Renal cortex interstitium (tissue), 11 donors: ENCODE measurements around the gene BLTP3B. TPM values are rescaled to one million over a fixed set of nuclear protein-coding genes. Genes with fewer than 3 reads are reported as not detected.
A peak's percentile ranks its signal among the peaks of the same experiment; 100 is the strongest.

Experiments used
- DNase-seq, 11 donors: peaks; one replicate each; pipeline ENCODE4 v3.0.0-alpha.2; 2013; ENCODE audit warnings: low read depth in 9 of 11, low spot score in 4 of 11; ENCODE audit errors: extremely low read depth in 1 of 11
- polyA plus RNA-seq, 3 donors: library from polyadenylated mRNA; unstranded; fragments of 120-200 nt; gene quantifications; one replicate each; pipeline ENCODE4 v1.2.1, GENCODE V29; 2013; ENCODE audit not compliant: insufficient read length in 3 of 3

The BLTP3B gene
- polyA plus RNA-seq, 3 donors = 19.4 to 24.5 (median 21.0) TPM

- no peak for DNase-seq
Measured at GRCh38 chr12:100169345-100169744, 26.7 kb upstream of the BLTP3B start.

GRCh38 chr12:100168562-100168961 is 25.9 kb upstream of the BLTP3B start:
- DNase-seq = no peak

GRCh38 chr12:100166232-100166631 is 23.6 kb upstream of the BLTP3B start:
- no peak for DNase-seq

GRCh38 chr12:100165356-100165755 is 22.7 kb upstream of the BLTP3B start:
- no peak for DNase-seq

GRCh38 chr12:100164153-100164704 is 21.6 kb upstream of the BLTP3B start:
- DNase-seq = no peak

GRCh38 chr12:100163416-100164152 is 20.9 kb upstream of the BLTP3B start:
- DNase-seq = peak in 5 of 11 donors; percentile 23 to 48 (median 37)

GRCh38 chr12:100159391-100160104 is 16.9 kb upstream of the BLTP3B start:
- no peak for DNase-seq

- DNase-seq = no peak
Measured at GRCh38 chr12:100158535-100158934, 15.9 kb upstream of the BLTP3B start.

- no peak for DNase-seq
Measured at GRCh38 chr12:100157427-100157821, 14.8 kb upstream of the BLTP3B start.

GRCh38 chr12:100156731-100157426 is 14.2 kb upstream of the BLTP3B start:
- DNase-seq = no peak

GRCh38 chr12:100154474-100155247 is 12.0 kb upstream of the BLTP3B start:
- DNase-seq = peak in 1 of 11 donors; percentile 31

GRCh38 chr12:100153131-100153530 is 10.5 kb upstream of the BLTP3B start:
- no peak for DNase-seq

- no peak for DNase-seq
Measured at GRCh38 chr12:100151769-100152168, 9.1 kb upstream of the BLTP3B start.

GRCh38 chr12:100146252-100146651 is 3.6 kb upstream of the BLTP3B start:
- DNase-seq = no peak

- no peak for DNase-seq
Measured at GRCh38 chr12:100145643-100146042, 3.0 kb upstream of the BLTP3B start.

GRCh38 chr12:100141998-100142850 is 450 bp downstream of the BLTP3B start:
- peak in 10 of 11 donors; percentile 29 to 68 (median 50) for DNase-seq

- DNase-seq = peak in 1 of 11 donors; percentile 14
Measured at GRCh38 chr12:100141666-100141997, 1.0 kb downstream of the BLTP3B start.

GRCh38 chr12:100138803-100139098 is 3.9 kb downstream of the BLTP3B start:
- DNase-seq = no peak
